ENCODE results near the gene RPL3.

GRCh38 chr22:39312410-39312809 is 7.0 kb downstream of the RPL3 start:
- TF ChIP-seq L3MBTL2 (conservative IDR thresholded peaks at IDR 0.05): no peak
- no peak for TF ChIP-seq ARNT (IDR thresholded peaks at IDR 0.05)
- no peak for TF ChIP-seq SP1 (IDR thresholded peaks at IDR 0.05)
- no peak for TF ChIP-seq BHLHE40 (IDR thresholded peaks at IDR 0.05; ENCODE audit: borderline replicate concordance)
- TF ChIP-seq FOXM1 (IDR thresholded peaks at IDR 0.05; ENCODE audit: borderline replicate concordance): no peak
- TF ChIP-seq SUZ12 (IDR thresholded peaks at IDR 0.05): no peak
- no peak for TF ChIP-seq FOXA1 (IDR thresholded peaks at IDR 0.05)
- TF ChIP-seq ELF4 (IDR thresholded peaks at IDR 0.05): no peak
- TF ChIP-seq CTBP1 (IDR thresholded peaks at IDR 0.05; ENCODE audit: borderline replicate concordance): no peak
- TF ChIP-seq HDGF (IDR thresholded peaks at IDR 0.05; ENCODE audit: borderline replicate concordance): no peak
- TF ChIP-seq PKNOX1 (IDR thresholded peaks at IDR 0.05): no peak

Measured in HEK293T (cell line).